GM12892 (cell line): ENCODE data around the gene SH2B3.

Source experiments
- POLR2A ChIP-seq: IDR thresholded peaks from 2 replicates; pipeline ENCODE4 v1.6.1; 2011; ENCODE audit warnings: low read depth, low read length, control low read depth
- POLR2AphosphoS5 ChIP-seq: IDR thresholded peaks from 2 replicates; pipeline ENCODE4 v1.6.1; 2011; ENCODE audit warnings: low read depth, low read length, control low read depth

GRCh38 chr12:111404362-111405148 lies 1.2 kb upstream of the SH2B3 start:
- TF ChIP-seq POLR2AphosphoS5 (no peak; the same call in 1 of the 2 replicates), POLR2A (peak; percentile 35; the same call in 1 of the 2 replicates)
